ENCODE measurements around the gene CCDC106. TPM values are rescaled to one million over a fixed set of nuclear protein-coding genes. Genes with fewer than 3 reads are reported as not detected.

The CCDC106 gene
- polyA plus RNA-seq, 1 donor (not counting 4 experiments of a cell fraction or from before 2014, with no cell fraction given) = 3.1 TPM

GRCh38 chr19:55606817-55607216 lies 41.2 kb upstream of the CCDC106 start:
- H3K79me2 ChIP-seq (ENCODE audit: control insufficient read depth, insufficient read depth, low read length) = peaks cover 52% of the 10 kb centered on the region
- no peaks in the 10 kb centered on the region for H3K27me3 ChIP-seq (ENCODE audit: control insufficient read depth, extremely low read depth, insufficient read depth, low read length)
- H3K4me2 ChIP-seq (ENCODE audit: control insufficient read depth, extremely low read depth, insufficient read depth, low read depth, low read length) = peak overlapping the region; percentile 80
- no peak for DNase-seq (ENCODE audit: low read depth, low spot score)
- H3K27ac ChIP-seq (ENCODE audit: control insufficient read depth, insufficient read depth, low read length) = peak overlapping the region; percentile 45
- H3K9ac ChIP-seq (ENCODE audit: control insufficient read depth, extremely low read depth, insufficient read depth, low read length) = peak overlapping the region; percentile 84
- H3K4me1 ChIP-seq (ENCODE audit: control insufficient read depth, extremely low read depth, insufficient read depth, low read length) = peaks cover 14% of the 10 kb centered on the region
- no peaks in the 10 kb centered on the region for H4K20me1 ChIP-seq (ENCODE audit: control insufficient read depth, extremely low read depth, insufficient read depth, low read length)
- TF ChIP-seq CTCF (optimal IDR thresholded peaks at IDR 0.05 in 1 of 3, IDR thresholded peaks at IDR 0.05 in 1 of 3, conservative IDR thresholded peaks at IDR 0.05 in 1 of 3; ENCODE audit: extremely low read depth in 1 of 3, insufficient read depth in 2 of 3, low read length in 3 of 3) = no peak
- no peak for TF ChIP-seq EZH2 (IDR thresholded peaks at IDR 0.05; ENCODE audit: low read length)
- dilution Hi-C loops (cut with MboI; ENCODE audit: extremely low pct_ligation_motif_present, low sequenced_read_pairs) = no loop called here
- peaks cover 11 to 14% of the 10 kb centered on the region in 2 experiments for H3K36me3 ChIP-seq (ENCODE audit: control insufficient read depth in 2 of 2, extremely low read depth in 1 of 2, insufficient read depth in 2 of 2, low read length in 2 of 2)
- H2AFZ ChIP-seq (ENCODE audit: control insufficient read depth, low read length) = no peak overlapping the region
- no peak for FAIRE-seq
- H3K4me3 ChIP-seq (ENCODE audit: control insufficient read depth in 2 of 3, extremely low read depth in 1 of 3, insufficient read depth in 2 of 3, low read depth in 1 of 3, low read length in 3 of 3) = peak overlapping the region; percentile 61 to 73 (median 72)
- H3K9me1 ChIP-seq (ENCODE audit: control insufficient read depth, extremely low read depth, insufficient read depth, low read length) = no peaks in the 10 kb centered on the region
- no peaks in the 10 kb centered on the region for H3K9me3 ChIP-seq (ENCODE audit: control insufficient read depth, low read depth, low read length)

DNA sequence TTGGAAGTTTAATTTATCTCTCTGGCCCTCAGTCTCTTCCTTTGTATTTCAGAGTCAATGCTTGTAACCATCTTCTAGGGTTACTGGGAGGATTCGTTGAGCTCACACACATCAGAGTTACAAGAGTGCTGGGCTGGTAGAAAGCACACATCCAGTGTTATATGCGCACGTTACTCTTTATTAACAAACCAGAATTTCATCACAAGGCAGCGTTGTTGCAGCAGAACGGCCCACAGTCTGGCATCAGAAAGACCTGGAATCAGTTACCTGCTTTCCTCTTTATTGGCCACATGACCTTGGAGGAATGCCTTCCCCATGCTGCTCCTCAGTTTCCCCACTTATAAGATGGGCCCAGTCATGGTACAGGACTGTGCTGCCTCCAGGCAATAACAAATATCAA lies 38.7 kb upstream of the CCDC106 start:
- H3K9ac ChIP-seq (ENCODE audit: control insufficient read depth, extremely low read depth, insufficient read depth, low read length) = no peak overlapping the region
- no peak for FAIRE-seq
- TF ChIP-seq EZH2 (IDR thresholded peaks at IDR 0.05; ENCODE audit: low read length) = no peak
- no peaks in the 10 kb centered on the region for H3K9me1 ChIP-seq (ENCODE audit: control insufficient read depth, extremely low read depth, insufficient read depth, low read length)
- H3K27ac ChIP-seq (ENCODE audit: control insufficient read depth, insufficient read depth, low read length) = no peak overlapping the region
- no peaks in the 10 kb centered on the region for H4K20me1 ChIP-seq (ENCODE audit: control insufficient read depth, extremely low read depth, insufficient read depth, low read length)
- peaks cover 57% of the 10 kb centered on the region for H3K79me2 ChIP-seq (ENCODE audit: control insufficient read depth, insufficient read depth, low read length)
- H3K4me1 ChIP-seq (ENCODE audit: control insufficient read depth, extremely low read depth, insufficient read depth, low read length) = peaks cover 14% of the 10 kb centered on the region
- DNase-seq (ENCODE audit: low read depth, low spot score) = no peak
- dilution Hi-C loops (cut with MboI; ENCODE audit: extremely low pct_ligation_motif_present, low sequenced_read_pairs) = no loop called here
- H3K4me2 ChIP-seq (ENCODE audit: control insufficient read depth, extremely low read depth, insufficient read depth, low read depth, low read length) = no peak overlapping the region
- H3K9me3 ChIP-seq (ENCODE audit: control insufficient read depth, low read depth, low read length) = no peaks in the 10 kb centered on the region
- H3K36me3 ChIP-seq (ENCODE audit: control insufficient read depth in 2 of 2, extremely low read depth in 1 of 2, insufficient read depth in 2 of 2, low read length in 2 of 2) = peaks cover 11 to 14% of the 10 kb centered on the region in 2 experiments
- no peak overlapping the region for H3K4me3 ChIP-seq (ENCODE audit: control insufficient read depth in 2 of 3, extremely low read depth in 1 of 3, insufficient read depth in 2 of 3, low read depth in 1 of 3, low read length in 3 of 3)
- no peak overlapping the region for H2AFZ ChIP-seq (ENCODE audit: control insufficient read depth, low read length)
- H3K27me3 ChIP-seq (ENCODE audit: control insufficient read depth, extremely low read depth, insufficient read depth, low read length) = no peaks in the 10 kb centered on the region

Data from keratinocyte (primary cell).